ENCODE data around the gene KBTBD13. TPM values are rescaled to one million over a fixed set of nuclear protein-coding genes. Genes with fewer than 3 reads are reported as not detected.
"Not testable (repeated sequence)": the region's sequence is repeated elsewhere in the genome, so short reads cannot be mapped to it uniquely, and the experiment has no call there.

The KBTBD13 gene
- total RNA-seq, 2 experiments from 2014 or later, result not detected

DNA sequence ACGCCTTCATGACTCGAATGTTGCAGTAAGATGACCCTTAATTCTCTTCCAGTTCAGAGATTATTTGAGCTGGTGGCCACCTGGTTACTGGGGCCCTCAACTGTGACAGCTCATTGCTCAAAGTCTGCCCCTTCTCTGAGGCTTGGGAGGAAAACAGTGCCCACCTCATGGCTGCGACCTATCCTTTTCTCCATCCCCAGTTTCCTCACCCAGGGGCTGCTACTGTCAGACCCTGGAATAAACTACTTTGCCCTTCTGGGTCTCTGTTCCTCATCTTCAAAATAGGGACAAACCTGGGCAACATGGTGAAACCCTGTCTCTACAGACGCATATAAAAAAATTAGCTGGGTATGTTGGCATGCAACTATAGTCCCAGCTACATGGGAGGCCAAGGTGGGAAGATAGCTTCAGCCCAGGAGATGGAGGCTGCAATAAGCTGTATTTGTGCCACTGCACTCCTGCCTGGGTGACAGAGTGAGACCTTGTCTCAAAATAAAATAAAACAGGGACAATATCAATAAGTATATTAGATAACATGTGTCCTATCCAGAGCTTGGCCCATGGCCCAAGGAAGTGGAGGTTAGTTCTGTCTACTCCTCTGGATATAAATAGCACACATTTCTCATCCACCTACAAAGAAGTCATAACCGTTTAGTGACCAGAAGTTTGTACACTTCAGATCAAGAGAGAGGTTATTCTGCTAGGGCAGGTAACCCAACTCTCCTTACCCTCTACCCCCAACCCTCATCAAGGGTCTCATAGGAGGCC, 6.6 kb upstream of the KBTBD13 start:
- Mint-ChIP-seq H3K4me1 (peaks cover 3% of the 10 kb centered on the region), H3K9me3 (ENCODE audit: low read depth) (no peaks in the 10 kb centered on the region), H3K27me3 (peaks cover 37% of the 10 kb centered on the region), H3K27ac (no peak overlapping the region), H3K36me3 (ENCODE audit: low read depth) (no peaks in the 10 kb centered on the region), H3K4me3 (no peak overlapping the region)
- ChIA-PET CTCF (interaction anchor here (0.8 to 1.6 kb wide), 4 partner anchors 8 to 31 kb away, joined by 3 to 6 read pairs (median 3); no protein-coding TSS in a partner anchor), POLR2A (no interaction called here)
- no peak for DNase-seq
- intact Hi-C loops (cut with DNase I, micrococcal nuclease), result loop anchor here in 1 of 2 experiments (10.0 kb wide), 1 partner anchor 335 kb away; no protein-coding TSS in a partner anchor
- no peak for ATAC-seq

GRCh38 chr15:65071381-65071811, 5.2 kb upstream of the KBTBD13 start:
- DNase-seq, result no peak
- intact Hi-C loops (cut with DNase I, micrococcal nuclease), result loop anchor here in 1 of 2 experiments (10.0 kb wide), 1 partner anchor 337 kb away; no protein-coding TSS in a partner anchor
- ChIA-PET POLR2A (no interaction called here), CTCF (no interaction called here)
- no peak overlapping the region for H3K4me3 Mint-ChIP-seq
- H3K9me3 Mint-ChIP-seq (ENCODE audit: low read depth), result no peaks in the 10 kb centered on the region
- H3K27ac Mint-ChIP-seq, result no peak overlapping the region
- H3K36me3 Mint-ChIP-seq (ENCODE audit: low read depth), result no peaks in the 10 kb centered on the region
- H3K27me3 Mint-ChIP-seq, result peaks cover 27% of the 10 kb centered on the region
- H3K4me1 Mint-ChIP-seq, result peaks cover 3% of the 10 kb centered on the region
- no peak for ATAC-seq

- intact Hi-C loops (cut with DNase I, micrococcal nuclease), result loop anchor here in 1 of 2 experiments (10.0 kb wide), 1 partner anchor 337 kb away; no protein-coding TSS in a partner anchor
- ATAC-seq (no peak), DNase-seq (no peak)
- Mint-ChIP-seq H3K4me1 (peaks cover 3% of the 10 kb centered on the region), H3K9me3 (ENCODE audit: low read depth) (no peaks in the 10 kb centered on the region), H3K27me3 (peaks cover 23% of the 10 kb centered on the region), H3K27ac (no peak overlapping the region), H3K36me3 (ENCODE audit: low read depth) (no peaks in the 10 kb centered on the region), H3K4me3 (no peak overlapping the region)
- ChIA-PET POLR2A (no interaction called here), CTCF (interaction anchor here (0.9 kb wide), 1 partner anchor 29 kb away, joined by 3 read pairs; no protein-coding TSS in a partner anchor)
Observed at GRCh38 chr15:65072027-65072426, 4.5 kb upstream of the KBTBD13 start.

DNA sequence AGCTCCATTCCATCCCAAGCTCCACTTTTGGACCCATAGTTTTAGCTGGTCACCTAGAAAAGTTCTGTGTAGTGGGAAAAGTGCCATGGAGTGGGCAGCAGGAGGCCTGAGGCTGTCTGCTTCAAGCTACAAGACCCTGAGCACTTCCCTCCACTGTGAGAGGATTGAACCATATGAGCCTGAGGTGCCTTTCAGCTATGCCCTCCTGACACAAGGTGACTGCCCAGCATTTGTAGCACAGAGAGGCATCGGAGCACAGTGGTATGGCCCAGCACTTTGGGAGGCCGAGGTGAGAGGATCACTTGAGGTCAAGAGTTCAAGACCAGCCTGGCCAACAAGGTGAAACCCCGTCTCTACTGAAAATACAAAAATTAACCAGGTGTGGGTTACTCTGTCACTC, 3.9 kb upstream of the KBTBD13 start:
- H3K4me1 Mint-ChIP-seq, result peaks cover under 1% of the 10 kb centered on the region
- ChIA-PET POLR2A (no interaction called here), CTCF (interaction anchor here (0.9 to 1.1 kb wide), 2 partner anchors 20 to 30 kb away, joined by 3 to 4 read pairs; no protein-coding TSS in a partner anchor)
- no peaks in the 10 kb centered on the region for H3K9me3 Mint-ChIP-seq (ENCODE audit: low read depth)
- peaks cover 20% of the 10 kb centered on the region for H3K27me3 Mint-ChIP-seq
- ATAC-seq, result no peak
- intact Hi-C loops (cut with DNase I, micrococcal nuclease), result loop anchor here in 1 of 2 experiments (10.0 kb wide), 1 partner anchor 338 kb away; no protein-coding TSS in a partner anchor
- H3K27ac Mint-ChIP-seq, result no peak overlapping the region
- no peak overlapping the region for H3K4me3 Mint-ChIP-seq
- DNase-seq, result no peak
- no peaks in the 10 kb centered on the region for H3K36me3 Mint-ChIP-seq (ENCODE audit: low read depth)

DNA sequence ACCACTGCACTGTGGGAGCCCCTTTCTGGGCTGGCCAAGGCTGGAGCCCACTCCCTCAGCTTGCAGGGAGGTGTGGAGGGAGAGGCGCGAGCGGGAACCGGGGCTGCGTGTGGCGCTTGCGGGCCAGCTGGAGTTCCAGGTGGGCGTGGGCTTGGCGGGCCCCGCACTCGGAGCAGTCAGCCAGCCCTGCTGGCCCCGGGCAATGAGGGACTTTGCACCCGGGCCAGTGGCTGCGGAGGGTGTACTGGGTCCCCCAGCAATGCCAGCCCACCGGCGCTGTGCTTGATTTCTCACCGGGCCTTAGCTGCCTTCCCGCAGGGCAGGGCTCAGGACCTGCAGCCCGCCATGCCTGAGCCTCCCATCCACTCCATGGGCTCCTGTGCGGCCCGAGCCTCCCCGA, 1.6 kb upstream of the KBTBD13 start:
- H3K9me3 Mint-ChIP-seq (ENCODE audit: low read depth); DNase-seq; H3K27ac Mint-ChIP-seq; H3K4me1 Mint-ChIP-seq; ATAC-seq; H3K36me3 Mint-ChIP-seq (ENCODE audit: low read depth); POLR2A ChIA-PET; H3K4me3 Mint-ChIP-seq: not testable (repeated sequence)
- intact Hi-C loops (cut with DNase I, micrococcal nuclease), result loop anchor here in 1 of 2 experiments (10.0 kb wide), 1 partner anchor 340 kb away; no protein-coding TSS in a partner anchor
- CTCF ChIA-PET, result interaction anchor here (1.1 kb wide), 1 partner anchor 41 kb away, joined by 3 read pairs; no protein-coding TSS in a partner anchor
- peaks cover 17% of the 10 kb centered on the region for H3K27me3 Mint-ChIP-seq

DNA sequence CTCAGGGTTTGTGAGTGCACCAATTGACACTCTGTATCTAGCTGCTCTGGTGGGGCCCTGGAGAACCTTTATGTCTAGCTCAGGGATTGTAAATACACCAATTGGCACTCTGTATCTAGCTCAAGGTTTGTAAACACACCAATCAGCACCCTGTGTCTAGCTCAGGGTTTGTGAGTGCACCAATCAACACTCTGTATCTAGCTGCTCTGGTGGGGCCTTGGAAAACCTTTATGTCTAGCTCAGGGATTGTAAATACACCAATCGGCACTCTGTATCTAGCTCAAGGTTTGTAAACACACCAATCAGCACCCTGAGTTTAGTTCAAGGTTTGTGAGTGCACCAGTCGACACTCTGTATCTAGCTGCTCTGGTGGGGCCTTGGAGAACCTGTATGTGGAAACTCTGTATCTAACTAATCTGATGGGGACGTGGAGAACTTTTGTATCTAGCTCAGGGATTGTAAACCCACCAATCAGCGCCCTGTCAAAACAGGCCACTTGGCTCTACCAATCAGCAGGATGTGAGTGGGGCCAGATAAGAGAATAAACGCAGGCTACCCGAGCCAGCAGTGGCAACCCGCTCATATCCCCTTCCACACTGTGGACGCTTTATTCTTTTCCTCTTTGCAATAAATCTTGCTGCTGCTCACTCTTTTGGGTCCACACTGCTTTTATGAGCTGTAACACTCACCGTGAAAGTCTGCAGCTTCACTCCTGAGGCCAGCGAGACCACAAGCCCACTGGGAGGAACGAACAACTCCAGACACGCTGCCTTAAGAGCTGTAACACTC, 745 bp upstream of the KBTBD13 start:
- H3K9me3 Mint-ChIP-seq (ENCODE audit: low read depth); DNase-seq; H3K36me3 Mint-ChIP-seq (ENCODE audit: low read depth); H3K27ac Mint-ChIP-seq; H3K4me3 Mint-ChIP-seq; H3K4me1 Mint-ChIP-seq; POLR2A ChIA-PET; ATAC-seq: not testable (repeated sequence)
- CTCF ChIA-PET, result interaction anchor here (0.7 to 1.9 kb wide), 3 partner anchors 42 to 1279 kb away, joined by 3 to 4 read pairs (median 3); no protein-coding TSS in a partner anchor
- peaks cover 17% of the 10 kb centered on the region for H3K27me3 Mint-ChIP-seq
- intact Hi-C loops (cut with DNase I, micrococcal nuclease), result loop anchor here in 1 of 2 experiments (10.0 kb wide), 1 partner anchor 341 kb away; no protein-coding TSS in a partner anchor

GRCh38 chr15:65077291-65077980, 890 bp downstream of the KBTBD13 start:
- DNase-seq (no peak), ATAC-seq (no peak)
- Mint-ChIP-seq H3K27me3 (peaks cover 20% of the 10 kb centered on the region), H3K27ac (no peak overlapping the region), H3K36me3 (ENCODE audit: low read depth) (no peaks in the 10 kb centered on the region), H3K9me3 (ENCODE audit: low read depth) (no peaks in the 10 kb centered on the region), H3K4me1 (peaks cover 13% of the 10 kb centered on the region), H3K4me3 (no peak overlapping the region)
- CTCF ChIA-PET, result interaction anchor here (0.7 to 2.2 kb wide), 7 partner anchors 18 to 134 kb away, joined by 3 to 14 read pairs (median 3); no protein-coding TSS in a partner anchor
- intact Hi-C loops (cut with DNase I, micrococcal nuclease), result loop anchor here in 1 of 2 experiments (10.0 kb wide), 1 partner anchor 343 kb away; no protein-coding TSS in a partner anchor
- POLR2A ChIA-PET, result no interaction called here

DNA sequence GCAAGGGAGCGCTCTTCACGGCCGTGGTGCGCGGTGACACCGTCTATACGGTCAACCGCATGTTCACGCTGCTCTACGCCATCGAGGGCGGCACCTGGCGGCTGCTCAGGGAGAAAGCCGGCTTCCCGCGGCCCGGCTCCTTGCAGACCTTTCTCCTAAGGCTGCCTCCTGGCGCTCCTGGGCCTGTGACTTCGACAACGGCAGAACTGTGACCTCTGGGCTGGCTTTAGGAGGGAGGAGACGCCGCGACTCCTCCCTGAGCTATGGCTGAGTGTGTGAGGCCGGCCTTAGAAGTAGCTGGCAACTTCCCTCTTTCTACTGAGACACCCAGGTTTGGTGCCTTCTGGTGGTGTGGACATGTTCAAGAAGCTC, 1.4 kb downstream of the KBTBD13 start:
- Mint-ChIP-seq H3K36me3 (ENCODE audit: low read depth) (no peaks in the 10 kb centered on the region), H3K27me3 (peaks cover 25% of the 10 kb centered on the region), H3K4me3 (no peak overlapping the region), H3K9me3 (ENCODE audit: low read depth) (no peaks in the 10 kb centered on the region), H3K27ac (no peak overlapping the region), H3K4me1 (peaks cover 18% of the 10 kb centered on the region)
- ATAC-seq (peak; percentile 73), DNase-seq (peak; percentile 80)
- intact Hi-C loops (cut with DNase I, micrococcal nuclease), result loop anchor here (1.0 to 10.0 kb wide), 5 partner anchors 23 to 347 kb away; no protein-coding TSS in a partner anchor
- CTCF ChIA-PET, result interaction anchor here (0.7 to 2.2 kb wide), 10 partner anchors 8 to 314 kb away, joined by 3 to 14 read pairs (median 3); no protein-coding TSS in a partner anchor
- POLR2A ChIA-PET, result no interaction called here

- DNase-seq (no peak), ATAC-seq (no peak)
- H3K36me3 Mint-ChIP-seq (ENCODE audit: low read depth), result no peaks in the 10 kb centered on the region
- intact Hi-C loops (cut with DNase I, micrococcal nuclease), result loop anchor here in 1 of 2 experiments (2.0 to 10.0 kb wide), 2 partner anchors 25 to 345 kb away; no protein-coding TSS in a partner anchor
- no peaks in the 10 kb centered on the region for H3K9me3 Mint-ChIP-seq (ENCODE audit: low read depth)
- peaks cover 18% of the 10 kb centered on the region for H3K4me1 Mint-ChIP-seq
- H3K27ac Mint-ChIP-seq, result no peak overlapping the region
- no peak overlapping the region for H3K4me3 Mint-ChIP-seq
- H3K27me3 Mint-ChIP-seq, result peaks cover 25% of the 10 kb centered on the region
- ChIA-PET POLR2A (interaction anchor here (0.6 kb wide), 1 partner anchor 225 kb away, joined by 3 read pairs; the partner anchor contains the start of gene RNU5B-1), CTCF (interaction anchor here (0.8 kb wide), 2 partner anchors 82 to 348 kb away, joined by 3 read pairs; no protein-coding TSS in a partner anchor)
Observed at GRCh38 chr15:65079580-65079979, 3.0 kb downstream of the KBTBD13 start.

- no peaks in the 10 kb centered on the region for H3K9me3 Mint-ChIP-seq (ENCODE audit: low read depth)
- no peak for ATAC-seq
- peaks cover 22% of the 10 kb centered on the region for H3K27me3 Mint-ChIP-seq
- POLR2A ChIA-PET, result interaction anchor here (0.7 kb wide), 1 partner anchor 224 kb away, joined by 3 read pairs; no protein-coding TSS in a partner anchor
- no peaks in the 10 kb centered on the region for H3K36me3 Mint-ChIP-seq (ENCODE audit: low read depth)
- intact Hi-C loops (cut with DNase I, micrococcal nuclease), result no loop called here
- H3K4me3 Mint-ChIP-seq, result no peak overlapping the region
- no peak overlapping the region for H3K27ac Mint-ChIP-seq
- no peak for DNase-seq
- CTCF ChIA-PET, result interaction anchor here (0.6 to 2.2 kb wide), 4 partner anchors 16 to 47 kb away, joined by 3 to 6 read pairs (median 4); no protein-coding TSS in a partner anchor
- peaks cover 18% of the 10 kb centered on the region for H3K4me1 Mint-ChIP-seq
Observed at GRCh38 chr15:65081270-65081669, 4.7 kb downstream of the KBTBD13 start.
